Measurements from ENCODE around the gene OR6Q1.
"Not testable (repeated sequence)": the region's sequence is repeated elsewhere in the genome, so short reads cannot be mapped to it uniquely, and the experiment has no call there.

The OR6Q1 gene, protein sequence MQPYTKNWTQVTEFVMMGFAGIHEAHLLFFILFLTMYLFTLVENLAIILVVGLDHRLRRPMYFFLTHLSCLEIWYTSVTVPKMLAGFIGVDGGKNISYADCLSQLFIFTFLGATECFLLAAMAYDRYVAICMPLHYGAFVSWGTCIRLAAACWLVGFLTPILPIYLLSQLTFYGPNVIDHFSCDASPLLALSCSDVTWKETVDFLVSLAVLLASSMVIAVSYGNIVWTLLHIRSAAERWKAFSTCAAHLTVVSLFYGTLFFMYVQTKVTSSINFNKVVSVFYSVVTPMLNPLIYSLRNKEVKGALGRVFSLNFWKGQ

DNA sequence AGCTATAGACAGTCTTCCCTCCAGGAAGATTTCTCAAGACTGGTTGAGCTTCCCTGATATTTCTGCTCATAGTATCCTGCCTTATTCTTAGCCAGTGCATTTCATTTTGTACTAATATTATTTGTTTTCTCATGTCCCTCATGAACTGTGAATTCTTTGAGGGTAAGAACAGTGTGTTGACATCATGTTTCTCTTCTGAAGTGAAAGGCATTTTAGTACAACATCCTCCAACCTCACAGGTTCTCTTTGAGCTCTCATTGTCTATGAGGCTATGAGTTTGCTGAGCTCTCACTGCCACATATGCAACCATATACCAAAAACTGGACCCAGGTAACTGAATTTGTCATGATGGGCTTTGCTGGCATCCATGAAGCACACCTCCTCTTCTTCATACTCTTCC, at the start of gene OR6Q1:
OR6Q1 (plus strand) TSS at position 301 of the 400 bp plus-strand sequence; CDS start at position 301, 0 bp downstream.
- no peaks in the 10 kb centered on the region for H3K36me3 ChIP-seq
- H3K4me1 ChIP-seq = peaks cover 0 to 6% (median 0%) of the 10 kb centered on the region in 10 experiments; a peak in 2 of 20 replicates
- no peak within 1 kb of the TSS for H3K4me3 ChIP-seq
- H3K9ac ChIP-seq = no peak within 1 kb of the TSS
- TF ChIP-seq Cebpa-rat (IDR thresholded peaks at IDR 0.05) = no peak
- H4K20me1 ChIP-seq = no peaks in the 10 kb centered on the region
- no peak within 1 kb of the TSS for H3K4me2 ChIP-seq
- no peak within 1 kb of the TSS for H3K27ac ChIP-seq
- H3K9me3 ChIP-seq (replicated peaks in 1 of 11) = peaks cover 0 to 32% (median 18%) of the 10 kb centered on the region in 11 experiments; a peak in 17 of 22 replicates
- no peaks in the 10 kb centered on the region for H3K27me3 ChIP-seq

DNA sequence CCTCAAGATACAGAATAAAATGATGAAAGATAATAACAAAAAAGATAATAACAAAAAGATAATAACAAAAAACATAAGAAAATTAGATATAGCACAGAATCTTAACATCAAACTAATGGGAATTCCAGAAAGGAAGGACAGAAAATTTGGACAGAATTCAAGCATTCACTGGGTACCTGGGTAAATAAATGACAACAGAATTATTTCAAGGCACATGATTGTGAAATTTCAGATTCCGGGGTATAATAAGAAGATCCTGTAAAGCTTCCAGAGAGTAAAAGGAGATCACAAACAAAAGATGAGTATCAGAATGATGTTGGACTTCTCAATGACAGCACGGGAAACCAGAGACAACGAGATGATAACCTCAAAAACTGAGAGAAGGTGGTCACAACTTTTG, 49.2 kb upstream of the OR6Q1 start:
- Histone ChIP-seq H4K20me1 (no peaks in the 10 kb centered on the region), H3K27ac (no peak overlapping the region), H3K4me3 (no peak overlapping the region), H3K4me1 (no peaks in the 10 kb centered on the region), H3K4me2 (no peak overlapping the region), H3K9ac (no peak overlapping the region), H3K9me3 (replicated peaks in 1 of 11) (no peaks in the 10 kb centered on the region), H3K27me3 (no peaks in the 10 kb centered on the region), H3K36me3 (no peaks in the 10 kb centered on the region)
- TF ChIP-seq Cebpa-rat (IDR thresholded peaks at IDR 0.05) = no peak; a peak in 1 of 22 replicates

DNA sequence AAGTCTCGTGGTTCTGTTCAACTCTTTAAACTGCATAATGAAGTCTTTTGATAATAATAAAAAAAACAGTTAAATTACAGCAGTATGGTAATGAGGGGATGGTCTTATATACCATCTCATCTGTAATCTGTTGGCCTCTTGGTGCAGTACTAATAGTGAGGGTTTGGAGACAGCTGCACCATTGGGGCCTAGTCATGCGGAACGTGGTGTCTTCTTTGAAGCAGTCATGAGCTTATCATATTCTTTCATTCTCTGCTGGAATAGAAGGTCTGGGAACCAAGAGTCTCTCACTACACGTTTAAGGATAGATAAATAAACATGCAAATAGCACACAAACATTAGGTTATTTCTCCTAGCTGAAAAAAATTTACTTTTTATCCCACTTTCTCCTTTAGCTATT, 48.0 kb upstream of the OR6Q1 start:
- Histone ChIP-seq H4K20me1 (no peaks in the 10 kb centered on the region), H3K9ac (no peak overlapping the region), H3K4me2 (no peak overlapping the region), H3K4me3 (no peak overlapping the region), H3K9me3 (replicated peaks in 1 of 11) (peaks cover 0 to 11% (median 0%) of the 10 kb centered on the region in 11 experiments; a peak in 4 of 22 replicates), H3K27me3 (no peaks in the 10 kb centered on the region), H3K4me1 (no peaks in the 10 kb centered on the region), H3K27ac (no peak overlapping the region), H3K36me3 (no peaks in the 10 kb centered on the region)
- TF ChIP-seq Cebpa-rat (IDR thresholded peaks at IDR 0.05) = no peak

DNA sequence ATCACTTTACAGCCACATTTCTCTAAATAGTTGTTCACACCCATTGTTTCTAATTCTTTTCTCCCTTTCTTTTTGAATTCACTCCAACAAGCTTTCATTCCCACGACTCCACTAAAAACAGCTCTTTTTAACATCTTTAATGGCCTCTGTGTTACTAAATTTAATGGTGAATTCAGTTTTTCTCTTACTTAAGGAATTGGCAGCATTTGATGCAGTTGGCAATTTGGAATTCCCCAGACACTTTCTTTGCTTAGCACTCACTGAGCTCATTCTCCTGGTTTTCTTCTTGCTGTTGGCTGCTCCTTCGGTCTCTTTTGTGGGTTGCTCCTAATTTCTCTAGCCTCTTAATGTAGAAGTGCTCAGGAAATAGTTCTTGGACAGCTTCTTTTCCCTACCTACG, 47.6 kb upstream of the OR6Q1 start:
- Histone ChIP-seq H3K9me3 (replicated peaks in 1 of 11) (peaks cover 0 to 11% (median 0%) of the 10 kb centered on the region in 11 experiments; a peak in 4 of 22 replicates), H3K27me3 (no peaks in the 10 kb centered on the region), H4K20me1 (no peaks in the 10 kb centered on the region), H3K36me3 (no peaks in the 10 kb centered on the region), H3K9ac (no peak overlapping the region), H3K4me1 (no peaks in the 10 kb centered on the region), H3K4me3 (no peak overlapping the region), H3K4me2 (no peak overlapping the region), H3K27ac (no peak overlapping the region)
- no peak for TF ChIP-seq Cebpa-rat (IDR thresholded peaks at IDR 0.05)

DNA sequence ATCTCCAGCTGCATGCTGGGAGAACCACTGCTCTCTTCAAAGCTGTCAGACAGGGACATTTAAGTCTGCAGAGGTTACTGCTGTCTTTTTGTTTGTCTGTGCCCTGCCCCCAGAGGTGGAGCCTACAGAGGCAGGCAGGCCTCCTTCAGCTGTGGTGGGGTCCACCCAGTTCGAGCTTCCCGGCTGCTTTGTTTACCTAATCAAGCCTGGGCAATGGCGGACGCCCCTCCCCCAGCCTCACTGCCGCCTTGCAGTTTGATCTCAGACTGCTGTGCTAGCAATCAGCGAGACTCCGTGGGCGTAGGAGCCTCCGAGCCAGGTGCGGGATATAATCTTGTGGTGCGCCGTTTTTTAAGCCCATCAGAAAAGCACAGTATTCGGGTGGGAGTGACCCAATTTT, 31.2 kb upstream of the OR6Q1 start:
- not testable (repeated sequence) for H4K20me1 ChIP-seq, H3K4me1 ChIP-seq, H3K27ac ChIP-seq, H3K4me2 ChIP-seq, H3K4me3 ChIP-seq, H3K27me3 ChIP-seq, H3K36me3 ChIP-seq, H3K9ac ChIP-seq
- peaks cover 0 to 11% (median 0%) of the 10 kb centered on the region in 11 experiments; a peak in 2 of 22 replicates for H3K9me3 ChIP-seq (replicated peaks in 1 of 11)

DNA sequence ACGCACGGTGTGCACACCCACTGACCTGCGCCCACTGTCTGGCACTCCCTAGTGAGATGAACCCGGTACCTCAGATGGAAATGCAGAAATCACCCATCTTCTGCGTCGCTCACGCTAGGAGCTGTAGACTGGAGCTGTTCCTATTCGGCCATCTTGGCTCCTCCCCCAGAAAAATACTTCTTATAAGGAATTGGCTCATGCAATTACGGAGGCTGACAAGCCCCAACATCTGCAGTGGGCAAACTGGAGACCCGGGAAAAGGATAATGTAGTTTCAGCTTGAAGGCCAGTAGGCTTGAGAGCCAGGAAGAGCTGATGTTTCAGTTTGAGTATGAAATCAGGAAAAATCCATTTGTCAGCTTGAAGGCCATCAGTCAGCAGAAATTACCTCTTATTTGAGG, 30.7 kb upstream of the OR6Q1 start:
- not testable (repeated sequence) for H3K4me2 ChIP-seq, H3K4me3 ChIP-seq, H3K27me3 ChIP-seq, H3K4me1 ChIP-seq, H3K27ac ChIP-seq, H4K20me1 ChIP-seq, H3K9ac ChIP-seq, H3K36me3 ChIP-seq
- peaks cover 0 to 11% (median 0%) of the 10 kb centered on the region in 11 experiments; a peak in 2 of 22 replicates for H3K9me3 ChIP-seq (replicated peaks in 1 of 11)

DNA sequence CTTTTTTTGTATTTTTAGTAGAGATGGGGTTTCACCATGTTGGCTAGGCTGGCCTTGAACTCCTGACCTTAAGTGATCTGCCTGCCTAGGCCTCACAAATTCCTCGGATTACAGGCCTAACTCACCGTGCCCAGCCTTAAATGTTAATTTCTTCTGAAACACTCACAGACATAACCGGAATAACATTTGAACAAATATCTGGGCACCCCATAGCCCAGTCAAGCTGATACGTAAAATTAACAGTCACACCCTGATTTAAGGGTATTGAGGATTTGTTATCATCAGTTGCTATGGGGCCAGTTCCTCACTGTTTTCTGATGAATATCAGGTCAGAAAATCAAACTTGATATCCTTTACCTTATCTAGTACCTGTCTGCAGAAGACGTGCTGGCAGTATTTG, 30.1 kb upstream of the OR6Q1 start:
- H3K36me3 ChIP-seq = no peaks in the 10 kb centered on the region
- H3K4me2 ChIP-seq = no peak overlapping the region
- TF ChIP-seq Cebpa-rat (IDR thresholded peaks at IDR 0.05) = no peak
- no peak overlapping the region for H3K9ac ChIP-seq
- no peaks in the 10 kb centered on the region for H4K20me1 ChIP-seq
- H3K27me3 ChIP-seq = no peaks in the 10 kb centered on the region
- H3K27ac ChIP-seq = no peak overlapping the region
- peaks cover 0 to 11% (median 0%) of the 10 kb centered on the region in 11 experiments; a peak in 2 of 22 replicates for H3K9me3 ChIP-seq (replicated peaks in 1 of 11)
- no peak overlapping the region for H3K4me3 ChIP-seq
- H3K4me1 ChIP-seq = peaks cover 0 to 9% (median 2%) of the 10 kb centered on the region in 10 experiments; a peak in 8 of 20 replicates

DNA sequence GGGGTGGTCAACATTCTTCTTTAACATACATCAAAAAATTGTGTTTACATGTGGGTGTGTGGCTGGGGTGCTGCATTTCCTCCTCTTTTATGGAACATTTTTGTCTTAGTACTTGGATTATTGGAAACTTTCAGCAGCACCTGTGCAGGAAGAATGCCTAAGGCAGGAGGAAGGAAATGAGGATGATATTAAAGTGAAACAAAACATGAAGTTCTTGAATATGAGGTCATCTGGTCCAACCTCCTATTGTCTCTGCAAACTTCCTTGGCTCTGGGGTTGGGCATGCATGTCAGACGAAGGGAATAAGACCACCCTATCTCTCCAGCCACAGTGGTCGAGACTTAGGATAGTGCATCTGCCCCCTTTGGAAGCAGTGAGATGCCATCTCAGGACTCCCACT, 27.7 kb upstream of the OR6Q1 start:
- peaks cover 0 to 13% (median 2%) of the 10 kb centered on the region in 10 experiments; a peak in 8 of 20 replicates for H3K4me1 ChIP-seq
- H4K20me1 ChIP-seq = no peaks in the 10 kb centered on the region
- no peaks in the 10 kb centered on the region for H3K36me3 ChIP-seq
- peaks cover 0 to 11% (median 0%) of the 10 kb centered on the region in 11 experiments; a peak in 2 of 22 replicates for H3K9me3 ChIP-seq (replicated peaks in 1 of 11)
- H3K27ac ChIP-seq = no peak overlapping the region
- H3K9ac ChIP-seq = no peak overlapping the region
- no peak overlapping the region for H3K4me2 ChIP-seq
- H3K4me3 ChIP-seq = no peak overlapping the region
- H3K27me3 ChIP-seq = no peaks in the 10 kb centered on the region
- TF ChIP-seq Cebpa-rat (IDR thresholded peaks at IDR 0.05) = no peak

DNA sequence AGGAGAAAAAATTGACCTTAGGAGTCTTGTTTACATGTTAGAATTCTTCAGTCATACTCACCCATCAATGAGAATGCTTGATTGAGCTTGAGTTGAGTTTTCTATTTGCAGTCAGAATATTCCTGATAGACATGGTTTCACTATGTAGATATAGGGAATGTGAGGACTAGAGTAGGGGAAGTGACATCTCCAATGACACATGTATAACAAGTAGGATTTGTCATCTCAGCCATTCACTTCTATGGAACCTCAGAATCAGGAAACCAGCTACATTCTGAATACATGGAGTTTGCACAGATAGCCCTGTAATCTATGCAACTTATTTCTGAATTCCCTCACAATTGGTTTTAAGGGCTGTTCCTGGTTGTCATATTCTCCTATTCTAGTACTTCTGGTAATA, 27.2 kb upstream of the OR6Q1 start:
- Histone ChIP-seq H3K9me3 (replicated peaks in 1 of 11) (peaks cover 0 to 11% (median 0%) of the 10 kb centered on the region in 11 experiments; a peak in 2 of 22 replicates), H3K9ac (no peak overlapping the region), H3K27me3 (no peaks in the 10 kb centered on the region), H3K36me3 (no peaks in the 10 kb centered on the region), H3K4me1 (peaks cover 0 to 13% (median 2%) of the 10 kb centered on the region in 10 experiments; a peak in 8 of 20 replicates), H3K4me2 (no peak overlapping the region), H3K4me3 (no peak overlapping the region), H3K27ac (no peak overlapping the region), H4K20me1 (no peaks in the 10 kb centered on the region)
- TF ChIP-seq Cebpa-rat (IDR thresholded peaks at IDR 0.05) = no peak

DNA sequence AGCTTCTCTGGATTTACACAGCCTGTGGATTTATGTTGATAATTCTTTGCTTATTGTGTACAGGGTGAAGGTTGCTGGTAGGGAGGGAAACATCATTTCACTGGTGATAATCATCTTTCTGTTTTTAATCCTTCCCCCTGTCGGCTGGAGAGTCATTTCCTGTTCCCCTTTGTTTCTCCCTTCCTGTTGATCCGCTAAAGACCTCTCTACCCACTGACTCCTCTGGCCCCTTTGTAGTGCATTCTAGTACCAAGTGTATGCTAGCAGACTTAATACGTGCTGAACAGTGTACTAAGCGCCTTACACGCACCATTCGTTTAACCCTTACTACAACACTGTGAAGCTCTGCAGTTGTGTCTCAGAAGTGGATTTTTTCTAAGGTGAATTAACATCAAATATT, 26.1 kb upstream of the OR6Q1 start:
- Histone ChIP-seq H3K4me1 (peaks cover 0 to 13% (median 2%) of the 10 kb centered on the region in 10 experiments; a peak in 8 of 20 replicates), H3K27ac (no peak overlapping the region)

More for the DNA sequence above, 26.1 kb upstream of the OR6Q1 start:
- Histone ChIP-seq H3K9ac (no peak overlapping the region), H3K4me3 (no peak overlapping the region), H3K36me3 (no peaks in the 10 kb centered on the region), H3K9me3 (replicated peaks in 1 of 11) (peaks cover 0 to 11% (median 0%) of the 10 kb centered on the region in 11 experiments; a peak in 2 of 22 replicates), H3K27me3 (no peaks in the 10 kb centered on the region), H3K4me2 (peak overlapping the region in 5 of 11 experiments; percentile 5 to 38 (median 25); a peak in 7 of 22 replicates), H4K20me1 (no peaks in the 10 kb centered on the region)
- no peak for TF ChIP-seq Cebpa-rat (IDR thresholded peaks at IDR 0.05)

Data from BLaER1 treated with 17β-estradiol and CSF1 and Interleukin-3, amounts not matched to agents 10 nM and 100 nM (cell line).